Neural cell (in vitro differentiated cells): ENCODE results near the gene RNF227. TPM values are rescaled to one million over a fixed set of nuclear protein-coding genes. Genes with fewer than 3 reads are reported as not detected.

Experiments
- H2AFZ ChIP-seq: fragments of 200-600, 300-800 bp; sonication (generic), shearing (Covaris generic); 2 replicates; pipeline ENCODE4 v1.6.0; 2014; ENCODE audit warnings: low read depth, mild to moderate bottlenecking, antibody characterized with exemption, low read length, moderate library complexity
- H3F3A ChIP-seq: fragments of 200-600 bp; shearing (Covaris generic); 2 replicates; pipeline ENCODE4 v1.6.1; 2016; ENCODE audit warnings: mild to moderate bottlenecking, moderate library complexity, mixed read lengths, antibody characterized with exemption, low read length; ENCODE audit not compliant: insufficient read depth, poor library complexity, severe bottlenecking
- H3K27ac ChIP-seq: fragments of 200-600, 300-800 bp; sonication (generic), shearing (Covaris generic); 2 replicates; pipeline ENCODE4 v1.5.1; 2014; ENCODE audit warnings: mild to moderate bottlenecking, low read length, moderate library complexity
- H3K27me3 ChIP-seq: fragments of 300-800, 200-600 bp; sonication (generic), shearing (Covaris generic); 2 replicates; pipeline ENCODE4 v1.6.0; 2014; ENCODE audit warnings: mild to moderate bottlenecking, low read depth, low read length, moderate library complexity; ENCODE audit not compliant: insufficient read depth
- H3K36me3 ChIP-seq: fragments of 300-800, 200-600 bp; sonication (generic), shearing (Covaris generic); 2 replicates; pipeline ENCODE4 v1.5.1; 2014; ENCODE audit warnings: mild to moderate bottlenecking, antibody characterized with exemption, low read length, moderate library complexity; ENCODE audit not compliant: insufficient read depth
- H3K4me2 ChIP-seq: fragments of 300-800, 200-600 bp; sonication (generic), shearing (Covaris generic); 2 replicates; pipeline ENCODE4 v1.6.0; 2014; ENCODE audit warnings: mild to moderate bottlenecking, low read length
- H3K4me3 ChIP-seq: fragments of 300-800, 200-600 bp; sonication (generic), shearing (Covaris generic); 2 replicates; pipeline ENCODE4 v1.5.1; 2014; ENCODE audit warnings: mild to moderate bottlenecking, low read length, moderate library complexity
- H3K79me2 ChIP-seq: fragments of 200-600 bp; shearing (Covaris generic); replicated peaks from 2 replicates; pipeline ENCODE4 v1.6.0; 2014; ENCODE audit warnings: mild to moderate bottlenecking, low read length, moderate library complexity; ENCODE audit not compliant: insufficient read depth
- H3K9ac ChIP-seq: fragments of 300-800, 200-600 bp; sonication (generic), shearing (Covaris generic); 2 replicates; pipeline ENCODE4 v1.6.1; 2016; ENCODE audit warnings: mild to moderate bottlenecking, low read length, mixed read lengths
- H3K9me2 ChIP-seq: fragments of 200-600 bp; shearing (Covaris generic); 2 replicates; pipeline ENCODE4 v1.6.1; 2016; ENCODE audit warnings: mild to moderate bottlenecking, low read length, mixed read lengths; ENCODE audit not compliant: insufficient read depth
- H3K9me3 ChIP-seq: fragments of 200-600, 300-800 bp; sonication (generic), shearing (Covaris generic); 2 replicates; pipeline ENCODE4 v1.6.1; 2016; ENCODE audit warnings: mild to moderate bottlenecking, mixed run types, low read length, moderate library complexity, mixed read lengths
- H4K20me1 ChIP-seq: fragments of 200-600 bp; shearing (Covaris generic); 2 replicates; pipeline ENCODE4 v1.6.1; 2016; ENCODE audit warnings: mild to moderate bottlenecking, mixed run types; ENCODE audit not compliant: insufficient read depth
- CTCF ChIP-seq: fragments of 450-650 bp; IDR thresholded peaks from 2 replicates; pipeline ENCODE4 v1.5.1; 2014; ENCODE audit warnings: antibody characterized with exemption, mild to moderate bottlenecking, moderate library complexity; ENCODE audit not compliant: poor library complexity, severe bottlenecking
- EP300 ChIP-seq: fragments of 450-650 bp; conservative IDR thresholded peaks from 2 replicates; pipeline ENCODE4 v1.6.1; 2014; ENCODE audit warnings: antibody characterized with exemption, mild to moderate bottlenecking, moderate library complexity; ENCODE audit not compliant: poor library complexity, severe bottlenecking
- EZH2 ChIP-seq: fragments of 200-600, 300-800 bp; shearing (Covaris generic), sonication (generic); IDR thresholded peaks from 2 replicates; pipeline ENCODE4 v1.6.1; 2014; ENCODE audit warnings: antibody characterized with exemption, low read length, borderline replicate concordance, mild to moderate bottlenecking; ENCODE audit not compliant: insufficient read depth, poor library complexity, severe bottlenecking
- MXI1 ChIP-seq: fragments of 450-650 bp; conservative IDR thresholded peaks from 2 replicates; pipeline ENCODE4 v1.6.1; 2014; ENCODE audit warnings: antibody characterized with exemption, mild to moderate bottlenecking; ENCODE audit not compliant: poor library complexity, severe bottlenecking
- POLR2AphosphoS5 ChIP-seq: IDR thresholded peaks from 2 replicates; pipeline ENCODE4 v1.6.1; 2012
- RAD21 ChIP-seq: fragments of 450-650 bp; conservative IDR thresholded peaks from 2 replicates; pipeline ENCODE4 v1.6.1; 2014; ENCODE audit warnings: antibody characterized with exemption, mild to moderate bottlenecking, moderate library complexity
- REST ChIP-seq: IDR thresholded peaks from 2 replicates; pipeline ENCODE4 v1.6.1; 2012; ENCODE audit warnings: borderline replicate concordance
- SMC3 ChIP-seq: fragments of 450-650 bp; conservative IDR thresholded peaks from 2 replicates; pipeline ENCODE4 v1.6.1; 2014; ENCODE audit warnings: antibody characterized with exemption, mild to moderate bottlenecking, moderate library complexity; ENCODE audit not compliant: poor library complexity
- TAF1 ChIP-seq: IDR thresholded peaks from 2 replicates; pipeline ENCODE4 v1.6.1; 2012; ENCODE audit warnings: low read depth
- polyA plus RNA-seq: library from polyadenylated mRNA; depleted of rRNA; stranded (reverse); fragments of >200 nt; gene quantifications from 2 replicates; pipeline ENCODE4 v1.2.3, GENCODE V29; 2014

Gene RNF227
- polyA plus RNA-seq, 1 donor from 2014 or later: 69.9 TPM

GRCh38 chr17:7922845-7923628 lies 6.9 kb upstream of the RNF227 start:
- no peak for TF ChIP-seq EP300
- no peak for TF ChIP-seq RAD21
- TF ChIP-seq REST: no peak
- no peak for TF ChIP-seq SMC3
- peak; percentile 55 for TF ChIP-seq TAF1
- H3K79me2 ChIP-seq: no peaks in the 10 kb centered on the region
- H3F3A ChIP-seq: no peaks in the 10 kb centered on the region
- no peak overlapping the region for H2AFZ ChIP-seq
- H3K9me3 ChIP-seq: no peaks in the 10 kb centered on the region
- H3K4me3 ChIP-seq: peak overlapping the region; percentile 30
- peak overlapping the region; percentile 31 for H3K27ac ChIP-seq
- H3K9me2 ChIP-seq: no peaks in the 10 kb centered on the region
- H3K36me3 ChIP-seq: no peaks in the 10 kb centered on the region
- peak overlapping the region; percentile 36 for H3K9ac ChIP-seq
- no peak overlapping the region for H3K4me2 ChIP-seq
- H3K27me3 ChIP-seq: no peaks in the 10 kb centered on the region
- H4K20me1 ChIP-seq: no peaks in the 10 kb centered on the region

- peak overlapping the region; percentile 36 for H3K9ac ChIP-seq
- H3K27ac ChIP-seq: peak overlapping the region; percentile 31
Observed at GRCh38 chr17:7922269-7922844, 6.3 kb upstream of the RNF227 start.

More at GRCh38 chr17:7922269-7922844, 6.3 kb upstream of the RNF227 start:
- Histone ChIP-seq H3K9me3 (no peaks in the 10 kb centered on the region), H3K27me3 (no peaks in the 10 kb centered on the region), H3K79me2 (no peaks in the 10 kb centered on the region), H3K4me2 (no peak overlapping the region), H2AFZ (no peak overlapping the region), H3K9me2 (no peaks in the 10 kb centered on the region), H4K20me1 (no peaks in the 10 kb centered on the region), H3K4me3 (peak overlapping the region; percentile 30), H3K36me3 (no peaks in the 10 kb centered on the region), H3F3A (no peaks in the 10 kb centered on the region)
- TF ChIP-seq EZH2: no peak
- no peak for TF ChIP-seq POLR2AphosphoS5
- no peak for TF ChIP-seq EP300
- TF ChIP-seq SMC3: no peak
- no peak for TF ChIP-seq RAD21
- no peak for TF ChIP-seq CTCF
- TF ChIP-seq TAF1: no peak
- TF ChIP-seq REST: no peak
- TF ChIP-seq MXI1: no peak
